Activated naive CD4-positive, alpha-beta T cell treated with anti-CD3 and anti-CD28 coated beads, Interleukin-2, amount 10 ng/mL, durations not matched to agents 7 days and 5 days (primary cell): ENCODE measurements around the gene FKBP15.

ENCODE experiments used
- CTCF ChIA-PET: fragments of 350-600 bp; sonication (Branson Sonifier 250); formaldehyde crosslinking; loops from one replicate; lab custom pipeline; 2021; ENCODE audit warnings: antibody characterized with exemption; lab: Charles Lee
- DNase-seq: peaks from one replicate; pipeline ENCODE4 v3.0.0-alpha.2; 2020
- H3K27ac Mint-ChIP-seq: one replicate; pipeline ENCODE4 v1.8.0; 2021; ENCODE audit warnings: mild to moderate bottlenecking, moderate library complexity, mixed read lengths
- H3K27me3 Mint-ChIP-seq: one replicate; pipeline ENCODE4 v1.8.0; 2021; ENCODE audit warnings: mild to moderate bottlenecking, mixed read lengths
- H3K36me3 Mint-ChIP-seq: one replicate; pipeline ENCODE4 v1.8.0; 2021; ENCODE audit warnings: mixed read lengths
- H3K4me1 Mint-ChIP-seq: one replicate; pipeline ENCODE4 v1.8.0; 2021; ENCODE audit warnings: mixed read lengths
- H3K4me3 Mint-ChIP-seq: one replicate; pipeline ENCODE4 v1.8.0; 2021; ENCODE audit warnings: mild to moderate bottlenecking, moderate library complexity, mixed read lengths
- H3K9me3 Mint-ChIP-seq: one replicate; pipeline ENCODE4 v1.8.0; 2021; ENCODE audit warnings: mixed read lengths

Gene FKBP15

GRCh38 chr9:113219969-113220368, 1.1 kb downstream of the FKBP15 start:
- Mint-ChIP-seq H3K9me3 (no peaks in the 10 kb centered on the region), H3K4me1 (peaks cover 53% of the 10 kb centered on the region), H3K4me3 (peak overlapping the region; percentile 85), H3K36me3 (peaks cover 18% of the 10 kb centered on the region), H3K27me3 (no peaks in the 10 kb centered on the region), H3K27ac (peak overlapping the region; percentile 92)
- CTCF ChIA-PET: interaction anchor here (1.0 to 3.7 kb wide), 4 partner anchors 55 to 438 kb away, joined by 3 to 19 read pairs (median 4); partner anchors contain the start of genes CDC26, PRPF4 and SLC31A2
- no peak for DNase-seq

GRCh38 chr9:113219186-113219936, 1.7 kb downstream of the FKBP15 start:
- H3K9me3 Mint-ChIP-seq: no peaks in the 10 kb centered on the region
- H3K4me1 Mint-ChIP-seq: peaks cover 57% of the 10 kb centered on the region
- no peak for DNase-seq
- H3K27me3 Mint-ChIP-seq: no peaks in the 10 kb centered on the region
- H3K36me3 Mint-ChIP-seq: peaks cover 14% of the 10 kb centered on the region
- CTCF ChIA-PET: interaction anchor here (1.3 to 3.7 kb wide), 2 partner anchors 55 to 439 kb away, joined by 5 to 19 read pairs; partner anchors contain the start of genes CDC26 and PRPF4
- H3K4me3 Mint-ChIP-seq: peak overlapping the region; percentile 85
- peak overlapping the region; percentile 5 for H3K27ac Mint-ChIP-seq

GRCh38 chr9:113216406-113216805, 4.7 kb downstream of the FKBP15 start:
- DNase-seq: no peak
- Mint-ChIP-seq H3K9me3 (no peaks in the 10 kb centered on the region), H3K4me3 (no peak overlapping the region), H3K4me1 (peaks cover 38% of the 10 kb centered on the region), H3K27ac (no peak overlapping the region), H3K27me3 (no peaks in the 10 kb centered on the region), H3K36me3 (peaks cover 24% of the 10 kb centered on the region)
- CTCF ChIA-PET: no interaction called here

GRCh38 chr9:113215132-113215531, 5.9 kb downstream of the FKBP15 start:
- Mint-ChIP-seq H3K36me3 (peaks cover 21% of the 10 kb centered on the region), H3K4me3 (no peak overlapping the region), H3K9me3 (no peaks in the 10 kb centered on the region), H3K27me3 (no peaks in the 10 kb centered on the region), H3K27ac (peak overlapping the region; percentile 29), H3K4me1 (peaks cover 36% of the 10 kb centered on the region)
- DNase-seq: no peak
- CTCF ChIA-PET: interaction anchor here (0.9 kb wide), 1 partner anchor 60 kb away, joined by 3 read pairs; no protein-coding TSS in a partner anchor

DNA sequence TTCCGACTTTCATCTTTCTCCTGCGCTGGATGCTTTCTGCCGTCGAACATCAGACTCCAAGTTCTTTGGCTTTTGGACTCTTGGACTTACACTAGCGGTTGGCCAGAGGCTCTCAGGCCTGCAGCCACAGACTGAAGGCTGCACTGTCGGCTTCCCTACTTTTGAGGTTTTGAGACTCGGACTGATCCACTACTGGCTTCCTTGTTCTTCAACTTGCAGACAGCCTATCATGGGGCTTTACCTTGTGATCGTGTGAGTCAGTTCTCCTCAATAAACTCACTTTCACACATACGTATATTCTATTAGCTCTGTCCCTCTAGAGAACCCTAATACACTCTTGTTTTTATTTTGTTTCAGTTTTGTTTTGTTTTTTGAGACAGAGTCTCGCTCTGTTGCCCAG, 10.3 kb downstream of the FKBP15 start:
- CTCF ChIA-PET: no interaction called here
- H3K36me3 Mint-ChIP-seq: peaks cover 33% of the 10 kb centered on the region
- H3K27ac Mint-ChIP-seq: no peak overlapping the region
- no peak for DNase-seq
- no peaks in the 10 kb centered on the region for H3K27me3 Mint-ChIP-seq
- H3K4me1 Mint-ChIP-seq: peaks cover 9% of the 10 kb centered on the region
- no peaks in the 10 kb centered on the region for H3K9me3 Mint-ChIP-seq
- no peak overlapping the region for H3K4me3 Mint-ChIP-seq

- no peak for DNase-seq
- H3K36me3 Mint-ChIP-seq: peaks cover 42% of the 10 kb centered on the region
- CTCF ChIA-PET: no interaction called here
Observed at GRCh38 chr9:113205861-113206260, 15.2 kb downstream of the FKBP15 start.

GRCh38 chr9:113205432-113205831, 15.6 kb downstream of the FKBP15 start:
- Mint-ChIP-seq H3K4me1 (no peaks in the 10 kb centered on the region), H3K36me3 (peaks cover 42% of the 10 kb centered on the region), H3K27me3 (no peaks in the 10 kb centered on the region), H3K4me3 (no peak overlapping the region), H3K9me3 (no peaks in the 10 kb centered on the region), H3K27ac (no peak overlapping the region)
- CTCF ChIA-PET: no interaction called here
- no peak for DNase-seq

More at GRCh38 chr9:113205861-113206260, 15.2 kb downstream of the FKBP15 start:
- Mint-ChIP-seq H3K4me3 (no peak overlapping the region), H3K27ac (no peak overlapping the region), H3K4me1 (no peaks in the 10 kb centered on the region), H3K9me3 (no peaks in the 10 kb centered on the region), H3K27me3 (no peaks in the 10 kb centered on the region)

- H3K4me3 Mint-ChIP-seq: no peak overlapping the region
- no peaks in the 10 kb centered on the region for H3K4me1 Mint-ChIP-seq
- H3K27ac Mint-ChIP-seq: no peak overlapping the region
- peaks cover 53% of the 10 kb centered on the region for H3K36me3 Mint-ChIP-seq
- CTCF ChIA-PET: no interaction called here
- no peaks in the 10 kb centered on the region for H3K9me3 Mint-ChIP-seq
- no peak for DNase-seq
- H3K27me3 Mint-ChIP-seq: no peaks in the 10 kb centered on the region
Observed at GRCh38 chr9:113199683-113200329, 21.3 kb downstream of the FKBP15 start.

- Mint-ChIP-seq H3K4me1 (peaks cover 12% of the 10 kb centered on the region), H3K4me3 (no peak overlapping the region), H3K27me3 (no peaks in the 10 kb centered on the region), H3K9me3 (no peaks in the 10 kb centered on the region), H3K36me3 (peaks cover 38% of the 10 kb centered on the region), H3K27ac (no peak overlapping the region)
- CTCF ChIA-PET: interaction anchor here (0.5 to 1.5 kb wide), 2 partner anchors 40 to 80 kb away, joined by 4 to 5 read pairs; no protein-coding TSS in a partner anchor
- no peak for DNase-seq
Observed at GRCh38 chr9:113192455-113192854, 28.6 kb downstream of the FKBP15 start.

GRCh38 chr9:113187929-113188595, 33.0 kb downstream of the FKBP15 start:
- no peak for DNase-seq
- Mint-ChIP-seq H3K36me3 (peaks cover 50% of the 10 kb centered on the region), H3K4me3 (no peak overlapping the region), H3K4me1 (peaks cover 13% of the 10 kb centered on the region), H3K27me3 (no peaks in the 10 kb centered on the region), H3K9me3 (no peaks in the 10 kb centered on the region), H3K27ac (peak overlapping the region; percentile 70)
- CTCF ChIA-PET: no interaction called here

GRCh38 chr9:113186137-113186755, 34.8 kb downstream of the FKBP15 start:
- H3K27ac Mint-ChIP-seq: peak overlapping the region; percentile 15
- DNase-seq: no peak
- no peaks in the 10 kb centered on the region for H3K9me3 Mint-ChIP-seq
- peaks cover 13% of the 10 kb centered on the region for H3K4me1 Mint-ChIP-seq
- H3K36me3 Mint-ChIP-seq: peaks cover 61% of the 10 kb centered on the region
- CTCF ChIA-PET: interaction anchor here (0.8 to 1.3 kb wide), 3 partner anchors 11 to 89 kb away, joined by 3 to 4 read pairs (median 3); no protein-coding TSS in a partner anchor
- H3K27me3 Mint-ChIP-seq: no peaks in the 10 kb centered on the region
- H3K4me3 Mint-ChIP-seq: no peak overlapping the region

GRCh38 chr9:113185271-113185670, 35.8 kb downstream of the FKBP15 start:
- Mint-ChIP-seq H3K27ac (peak overlapping the region; percentile 13), H3K9me3 (no peaks in the 10 kb centered on the region), H3K27me3 (no peaks in the 10 kb centered on the region), H3K4me3 (no peak overlapping the region), H3K4me1 (peaks cover 13% of the 10 kb centered on the region), H3K36me3 (peaks cover 64% of the 10 kb centered on the region)
- DNase-seq: no peak
- CTCF ChIA-PET: interaction anchor here (1.3 kb wide), 1 partner anchor 89 kb away, joined by 4 read pairs; no protein-coding TSS in a partner anchor

GRCh38 chr9:113184539-113184938, 36.5 kb downstream of the FKBP15 start:
- Mint-ChIP-seq H3K27me3 (no peaks in the 10 kb centered on the region), H3K9me3 (no peaks in the 10 kb centered on the region), H3K36me3 (peaks cover 63% of the 10 kb centered on the region), H3K4me1 (peaks cover 13% of the 10 kb centered on the region), H3K4me3 (no peak overlapping the region), H3K27ac (no peak overlapping the region)
- CTCF ChIA-PET: no interaction called here
- DNase-seq: no peak
